NCI-H187 (cell line): ENCODE measurements around the gene RAPGEF4.
"Not testable (repeated sequence)": the region's sequence is repeated elsewhere in the genome, so short reads cannot be mapped to it uniquely, and the experiment has no call there.

Experiments
- DNase-seq, 2 experiments: peaks; one replicate each; lab custom pipeline; 2025; lab: John Stamatoyannopoulos, UW

RAPGEF4 gene

DNA sequence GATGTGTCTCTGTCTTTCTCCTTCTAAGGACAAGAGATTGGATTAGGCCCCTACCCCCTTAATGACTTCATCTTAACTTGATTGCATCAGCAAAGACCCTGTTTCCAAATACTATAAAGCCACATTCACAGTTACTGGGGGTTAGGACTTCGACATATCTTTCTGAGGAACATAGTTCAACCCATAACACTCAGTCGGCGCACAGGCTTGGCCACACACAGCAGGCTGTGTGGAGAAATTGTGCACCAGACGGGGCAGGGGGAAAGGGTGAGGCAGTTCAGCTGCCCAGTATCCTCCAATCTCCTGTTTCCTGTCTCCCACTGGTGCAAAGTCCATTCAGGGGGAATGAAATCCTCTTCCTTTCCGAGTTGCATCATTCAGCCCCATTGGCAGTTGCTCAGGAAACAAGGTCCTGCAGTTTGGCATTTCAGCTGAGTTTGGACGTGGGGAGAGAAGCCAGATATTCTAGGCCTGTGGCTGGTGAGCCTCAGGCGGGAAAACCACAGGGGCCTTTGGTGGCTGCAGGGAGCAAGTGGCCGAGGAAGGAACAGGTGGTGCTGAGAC lies 9.4 kb upstream of the RAPGEF4 start:
- DNase-seq = no peak

DNA sequence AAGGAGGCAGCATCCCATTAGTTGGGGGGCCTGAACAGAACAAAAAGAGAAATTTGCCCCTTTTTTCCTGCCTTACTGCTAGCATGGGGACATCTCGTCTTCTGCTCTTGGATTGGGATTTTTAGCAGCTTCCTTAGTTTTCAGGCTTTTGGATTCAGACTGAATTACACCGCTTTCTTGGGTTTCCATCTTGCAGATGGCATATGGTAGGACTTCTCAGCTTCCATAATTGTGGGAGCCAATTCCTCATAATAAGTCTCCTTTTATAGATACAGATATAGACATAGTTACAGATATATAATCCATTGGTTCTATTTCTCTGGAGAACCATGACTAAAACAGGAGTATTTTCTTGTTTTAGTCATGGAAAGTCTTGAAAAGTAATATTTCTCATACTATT lies 5.2 kb upstream of the RAPGEF4 start:
- DNase-seq = no peak

DNA sequence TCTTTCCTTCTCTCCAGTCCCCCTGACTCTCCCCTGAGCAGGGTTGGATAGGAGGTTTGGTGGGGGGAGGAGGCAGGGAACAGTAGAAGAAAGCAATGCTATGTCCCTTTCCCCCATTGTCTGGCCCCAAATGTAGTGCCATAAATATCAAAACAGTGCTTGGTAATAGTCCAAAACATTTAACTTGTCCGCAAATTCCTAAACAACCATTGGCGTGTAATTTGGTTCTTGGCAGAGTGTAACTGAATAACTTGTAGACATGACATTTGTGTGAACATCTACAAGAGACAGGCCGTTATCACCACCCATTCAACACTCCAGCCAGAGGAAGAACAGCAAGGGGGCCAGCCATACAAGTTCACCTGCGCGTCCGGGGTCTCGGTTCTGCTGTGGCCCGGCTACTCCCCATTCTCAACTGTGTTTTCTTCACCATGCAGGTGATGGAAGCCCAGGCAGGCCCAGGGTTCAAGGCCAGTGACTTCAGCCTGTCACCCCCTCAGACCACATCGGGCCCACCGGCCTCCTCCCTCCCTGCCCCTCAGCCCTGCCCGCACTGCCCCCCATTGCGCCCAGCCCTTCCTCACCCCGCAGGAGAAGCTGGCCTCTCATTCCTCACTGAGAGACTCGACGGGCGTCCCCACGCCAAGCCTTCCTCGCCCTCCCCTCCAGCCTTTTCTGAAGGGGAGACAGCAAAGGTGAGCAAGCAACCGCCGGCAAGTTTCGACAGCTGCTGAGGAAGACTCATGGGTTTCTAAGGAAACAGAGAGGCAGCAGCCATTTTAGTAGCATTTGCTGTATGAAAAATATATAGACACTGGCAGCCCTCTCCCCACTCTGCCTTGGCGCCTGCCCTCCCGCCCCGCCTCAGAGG lies 699 bp upstream of the RAPGEF4 start:
- no peak for DNase-seq

- no peak for DNase-seq
Measured at GRCh38 chr2:172736424-172737174, 954 bp downstream of the RAPGEF4 start.

DNA sequence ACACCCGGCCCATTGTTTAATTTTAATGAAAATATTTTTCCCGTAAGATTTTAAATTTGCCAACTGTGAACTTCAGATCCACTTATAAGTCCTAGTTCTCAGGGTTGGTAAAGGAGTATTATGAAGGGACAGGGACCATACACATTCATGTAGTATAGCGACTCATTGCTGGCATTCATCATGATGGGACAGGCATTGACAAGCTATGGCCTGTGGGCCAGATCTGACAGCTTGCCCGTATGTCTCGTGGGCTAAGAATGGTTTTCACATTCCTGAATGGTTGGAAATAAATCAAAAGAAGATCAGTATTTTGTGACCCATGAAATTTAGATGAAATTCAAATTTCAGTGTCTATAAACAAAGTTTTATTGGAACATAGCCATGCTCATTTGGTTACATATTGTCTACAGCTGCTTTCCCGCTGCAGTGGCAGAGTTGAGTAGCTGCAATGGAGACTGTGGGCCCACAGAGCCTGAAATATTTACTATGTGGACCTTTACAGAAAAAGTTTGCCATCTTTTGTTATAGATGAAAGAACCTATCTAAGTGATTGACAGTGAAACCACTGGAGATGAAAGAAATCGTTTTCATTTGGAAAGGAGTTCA lies 4.1 kb downstream of the RAPGEF4 start:
- DNase-seq = no peak

- DNase-seq = no peak
Measured at GRCh38 chr2:172740856-172741255, 5.2 kb downstream of the RAPGEF4 start.

DNA sequence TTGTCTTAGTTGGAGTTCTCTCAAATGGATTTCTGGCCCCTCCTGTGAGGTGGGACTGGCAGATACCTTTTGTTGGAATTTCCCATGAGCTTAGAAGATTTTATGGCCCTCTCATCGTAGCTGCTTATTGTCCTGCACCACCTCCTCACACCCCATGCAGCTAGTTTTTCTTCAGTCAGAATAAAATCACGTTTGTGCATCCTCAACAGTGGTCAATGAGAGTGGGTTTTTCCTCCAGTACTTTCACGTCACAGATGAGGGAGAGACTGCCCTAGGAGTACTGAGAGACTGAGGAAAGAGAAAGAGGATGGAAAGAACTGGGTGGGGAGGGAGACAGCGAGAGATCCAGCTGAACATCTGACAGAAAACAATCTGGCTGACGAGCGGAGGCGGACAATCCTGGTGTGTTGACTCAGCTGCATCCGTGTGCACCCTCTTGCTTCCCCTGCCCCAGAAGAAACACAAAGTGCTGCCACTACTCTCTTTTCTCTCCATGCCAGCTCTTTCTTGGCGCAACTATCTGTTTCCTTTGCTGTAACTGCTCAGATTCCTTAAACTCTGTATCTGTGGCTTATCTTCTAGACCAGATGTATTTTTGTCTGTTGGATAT lies 7.4 kb downstream of the RAPGEF4 start:
- no peak for DNase-seq

DNA sequence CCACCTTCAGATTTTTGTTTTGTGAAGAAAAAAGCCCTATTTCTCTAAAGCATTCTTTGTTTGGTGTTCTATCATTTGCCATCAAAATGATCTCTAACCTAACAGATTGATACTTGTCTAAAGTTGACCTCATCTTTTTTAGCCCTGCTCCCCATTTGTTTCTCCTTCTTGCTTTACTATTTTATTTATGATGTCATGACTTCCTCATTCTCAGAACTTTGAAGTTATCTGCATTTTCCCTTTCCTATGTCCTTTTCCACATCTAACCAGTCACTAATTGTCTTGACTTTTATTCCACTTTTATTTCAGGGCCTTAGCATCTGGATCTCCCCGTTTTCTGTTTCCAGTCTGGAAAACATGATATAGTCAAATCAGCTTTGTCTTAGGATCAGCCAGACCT lies 8.3 kb downstream of the RAPGEF4 start:
- DNase-seq = no peak

- DNase-seq = no peak
Measured at GRCh38 chr2:172745636-172746035, 10.0 kb downstream of the RAPGEF4 start.

DNA sequence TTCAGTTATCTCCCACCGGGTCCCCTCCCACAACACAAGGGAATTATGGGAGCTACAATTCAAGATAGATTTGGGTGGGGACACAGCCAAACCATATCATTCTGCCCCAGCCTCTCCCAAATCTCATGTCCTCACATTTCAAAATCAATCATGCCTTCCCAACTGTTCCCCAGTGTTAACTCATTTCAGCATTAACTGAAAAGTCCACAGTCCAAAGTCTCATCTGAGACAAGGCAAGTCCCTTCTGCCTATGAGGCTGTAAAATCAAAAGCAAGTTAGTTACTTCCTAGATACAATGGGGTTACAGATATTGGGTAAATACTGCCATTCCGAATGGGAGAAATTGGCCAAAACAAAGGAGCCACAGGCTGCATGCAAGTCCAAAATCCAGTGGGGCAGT lies 12.9 kb downstream of the RAPGEF4 start:
- DNase-seq = not testable (repeated sequence)

- DNase-seq = no peak
Measured at GRCh38 chr2:172749388-172749787, 13.7 kb downstream of the RAPGEF4 start.

- no peak for DNase-seq
Measured at GRCh38 chr2:172751564-172751963, 15.9 kb downstream of the RAPGEF4 start.

DNA sequence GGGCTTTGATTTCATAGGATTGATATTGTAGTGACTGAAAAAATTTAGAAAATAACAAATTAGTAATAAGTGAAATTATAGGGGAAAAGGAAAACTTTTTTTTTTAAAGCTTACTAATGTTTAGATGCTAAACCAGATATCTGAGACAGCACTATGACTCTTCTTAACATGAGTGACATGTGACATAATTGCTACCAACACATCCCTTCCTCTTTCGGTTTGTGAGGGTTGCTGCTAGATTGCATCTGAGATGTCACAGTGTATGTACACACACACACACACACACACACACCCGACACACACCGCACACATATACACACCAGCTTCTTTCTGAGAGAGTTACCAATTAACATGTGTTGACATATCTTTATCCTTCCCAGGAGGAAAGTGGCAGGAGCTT lies 18.0 kb downstream of the RAPGEF4 start:
- no peak for DNase-seq

GRCh38 chr2:172759441-172759840 lies 23.8 kb downstream of the RAPGEF4 start:
- DNase-seq = no peak

- no peak for DNase-seq
Measured at GRCh38 chr2:172761306-172761705, 25.7 kb downstream of the RAPGEF4 start.

DNA sequence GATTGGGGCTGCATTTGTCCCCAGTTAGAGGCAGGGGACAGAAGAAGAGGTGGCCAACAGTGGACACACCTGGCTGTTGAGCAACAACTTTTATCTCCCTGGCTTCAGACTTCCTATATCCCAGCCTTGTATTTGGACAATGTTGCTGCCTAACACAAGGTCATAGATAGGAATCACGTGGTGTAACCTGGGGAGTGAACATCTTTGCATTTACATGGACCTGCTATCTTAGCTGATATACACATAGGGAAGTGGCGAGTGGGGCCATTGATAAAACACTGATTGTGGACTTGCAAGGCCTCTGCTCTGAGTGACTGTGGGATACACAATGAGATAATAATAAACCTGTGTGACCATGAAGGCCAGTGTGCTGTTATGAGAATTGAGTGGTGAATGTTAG lies 26.9 kb downstream of the RAPGEF4 start:
- DNase-seq = no peak

DNA sequence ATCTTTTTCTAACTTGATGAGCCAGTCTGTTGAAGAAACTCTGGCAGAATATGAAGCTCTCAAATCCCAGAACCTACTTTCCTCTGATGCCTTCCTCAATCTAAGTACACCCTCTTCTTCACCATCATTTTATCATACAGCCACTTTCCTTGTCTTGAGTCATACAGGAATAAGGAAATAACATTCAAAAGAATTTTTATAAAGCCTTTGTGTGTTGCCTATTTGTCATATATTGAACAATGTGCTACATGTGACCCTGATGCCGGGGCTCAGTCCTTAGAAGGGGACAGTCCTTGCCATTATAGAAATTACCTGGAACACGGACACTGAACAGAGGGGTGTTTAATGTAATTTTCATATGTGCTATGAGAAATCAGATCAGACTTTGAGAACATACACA lies 27.4 kb downstream of the RAPGEF4 start:
- no peak for DNase-seq

- DNase-seq = no peak
Measured at GRCh38 chr2:172765662-172766061, 30.0 kb downstream of the RAPGEF4 start.

DNA sequence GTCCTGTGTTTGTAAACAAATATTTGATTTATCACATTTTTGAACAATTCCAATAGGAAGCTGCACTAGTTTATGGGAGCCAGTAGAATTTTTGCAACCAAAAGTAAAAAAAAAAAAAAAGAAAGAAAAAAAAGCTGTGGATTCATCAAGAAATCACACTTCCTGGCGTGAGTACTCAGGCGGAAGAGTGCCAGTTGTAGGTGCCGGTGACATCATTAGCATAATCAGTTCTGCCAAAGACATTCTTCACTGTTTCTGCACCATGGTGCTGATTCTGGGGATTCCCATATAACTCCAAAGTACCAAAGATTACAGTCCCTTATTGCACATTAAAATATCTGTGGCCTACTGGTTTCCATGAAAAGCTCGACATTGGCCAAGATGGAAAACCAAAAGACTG lies 32.8 kb downstream of the RAPGEF4 start:
- no peak for DNase-seq

GRCh38 chr2:172769879-172770278 lies 34.2 kb downstream of the RAPGEF4 start:
- no peak for DNase-seq

DNA sequence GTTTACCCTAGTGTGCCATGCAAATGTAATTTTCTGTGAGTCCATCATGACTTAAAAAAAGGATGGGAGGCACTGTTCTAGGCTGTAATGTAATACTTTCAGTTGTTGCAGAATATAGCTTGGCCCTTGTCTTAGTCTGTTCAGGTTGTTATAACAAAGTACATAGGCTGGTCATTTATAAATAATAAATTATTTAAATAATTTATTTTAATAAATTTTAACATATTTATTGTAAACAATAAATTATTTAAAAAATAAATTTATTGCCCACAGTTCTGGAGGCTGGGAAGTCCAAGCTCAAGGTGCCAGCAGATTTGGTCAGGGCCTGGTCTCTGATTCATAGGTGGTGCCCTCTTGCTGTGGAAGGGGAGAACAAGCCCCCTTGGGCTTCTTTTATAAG lies 35.2 kb downstream of the RAPGEF4 start:
- DNase-seq = no peak

DNA sequence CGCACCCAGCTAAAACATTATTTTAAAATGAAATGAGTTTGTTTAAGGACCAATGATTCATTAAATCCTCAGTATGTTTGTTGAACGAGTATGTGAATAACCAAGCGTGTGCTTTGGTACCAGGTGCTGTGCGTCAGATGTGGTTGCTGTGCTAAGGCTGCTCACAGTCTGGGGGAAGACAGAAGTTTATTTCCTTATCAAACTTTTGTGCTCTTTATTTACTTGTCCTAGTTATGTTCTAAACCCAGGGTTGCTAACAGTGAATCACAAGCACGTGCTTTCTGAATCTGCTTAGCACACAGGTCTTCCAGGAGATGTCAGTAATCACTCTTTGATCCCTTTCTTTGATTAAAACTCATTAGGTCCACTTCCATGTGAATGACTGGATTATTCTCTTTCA lies 37.0 kb downstream of the RAPGEF4 start:
- DNase-seq = no peak
